H1 (cell line): Measurements from ENCODE around the gene CIROP. TPM values are rescaled to one million over a fixed set of nuclear protein-coding genes. Genes with fewer than 3 reads are reported as not detected.

ENCODE experiments used
- CEBPB ChIP-seq: IDR thresholded peaks from 2 replicates; pipeline ENCODE4 v1.6.1; 2012; ENCODE audit warnings: low read depth, low read length
- CHD1 ChIP-seq: IDR thresholded peaks from 2 replicates; pipeline ENCODE4 v1.6.1; 2012; ENCODE audit warnings: low read depth, low read length, improper control_type of control experiment
- CTBP2 ChIP-seq: IDR thresholded peaks from 2 replicates; pipeline ENCODE4 v1.7.0; 2011; ENCODE audit warnings: borderline replicate concordance, mild to moderate bottlenecking, moderate library complexity, mixed read lengths, low read length; ENCODE audit not compliant: insufficient read depth, insufficient read length
- KDM4A ChIP-seq: IDR thresholded peaks from one replicate; pipeline ENCODE4 v1.7.1; 2012; ENCODE audit warnings: low read depth, mild to moderate bottlenecking, moderate library complexity, low read length, inconsistent platforms; ENCODE audit not compliant: severe bottlenecking
- MAFK ChIP-seq: IDR thresholded peaks from 2 replicates; pipeline ENCODE4 v1.6.1; 2012; ENCODE audit warnings: low read depth, mild to moderate bottlenecking, improper control_type of control experiment, low read length
- POU5F1 ChIP-seq: IDR thresholded peaks from 2 replicates; pipeline ENCODE4 v1.6.1; 2011; ENCODE audit warnings: low read depth, mild to moderate bottlenecking, low read length, moderate library complexity
- SRF ChIP-seq: IDR thresholded peaks from 2 replicates; pipeline ENCODE4 v1.6.1; 2011; ENCODE audit warnings: mild to moderate bottlenecking, low read depth, low read length, moderate library complexity
- TCF12 ChIP-seq: IDR thresholded peaks from 2 replicates; pipeline ENCODE4 v1.6.1; 2011; ENCODE audit warnings: low read depth, mild to moderate bottlenecking, low read length
- polyA plus RNA-seq, 7 experiments: library from polyadenylated mRNA; depleted of rRNA in 3 of 7; stranded (reverse) in 5 of 7; unstranded in 2 of 7; fragments of >200 nt in 5 of 7; fragments of 200-250 nt in 2 of 7; gene quantifications; 1 replicate in 5 of 7; 2 replicates in 1 of 7; 4 replicates in 1 of 7; pipeline versions ENCODE4 v1.2.1 to v1.2.3, GENCODE V29; 2011 to 2013; ENCODE audit warnings: missing spikeins in 2 of 7, mixed read lengths in 2 of 7
- total RNA-seq: library from RNA; stranded (reverse); fragmentation: NEBNext Ultra II Directional; extraction: Animal tissue kit (Norgen Biotek cat#: 25700); gene quantifications from 2 replicates; pipeline ENCODE4 v1.2.1, GENCODE V29; 2021
- TF ChIP-seq, protein P1 (sequence below): IDR thresholded peaks from 2 replicates; pipeline ENCODE4 v1.6.1; 2012; ENCODE audit warnings: inconsistent platforms
- TF ChIP-seq, protein P2 (sequence below): fragments of 300-600 bp; sonication (generic); IDR thresholded peaks from 2 replicates; pipeline ENCODE4 v1.7.1; 2012; ENCODE audit warnings: low read length, moderate library complexity, mild to moderate bottlenecking, inconsistent platforms; ENCODE audit not compliant: insufficient replicate concordance

The CIROP gene
- total and polyA plus RNA-seq, 2 of the 8 experiments (the other 6 are each of a cell fraction or from before 2014, with no cell fraction given) = 0.06 TPM; not detected in 1

DNA sequence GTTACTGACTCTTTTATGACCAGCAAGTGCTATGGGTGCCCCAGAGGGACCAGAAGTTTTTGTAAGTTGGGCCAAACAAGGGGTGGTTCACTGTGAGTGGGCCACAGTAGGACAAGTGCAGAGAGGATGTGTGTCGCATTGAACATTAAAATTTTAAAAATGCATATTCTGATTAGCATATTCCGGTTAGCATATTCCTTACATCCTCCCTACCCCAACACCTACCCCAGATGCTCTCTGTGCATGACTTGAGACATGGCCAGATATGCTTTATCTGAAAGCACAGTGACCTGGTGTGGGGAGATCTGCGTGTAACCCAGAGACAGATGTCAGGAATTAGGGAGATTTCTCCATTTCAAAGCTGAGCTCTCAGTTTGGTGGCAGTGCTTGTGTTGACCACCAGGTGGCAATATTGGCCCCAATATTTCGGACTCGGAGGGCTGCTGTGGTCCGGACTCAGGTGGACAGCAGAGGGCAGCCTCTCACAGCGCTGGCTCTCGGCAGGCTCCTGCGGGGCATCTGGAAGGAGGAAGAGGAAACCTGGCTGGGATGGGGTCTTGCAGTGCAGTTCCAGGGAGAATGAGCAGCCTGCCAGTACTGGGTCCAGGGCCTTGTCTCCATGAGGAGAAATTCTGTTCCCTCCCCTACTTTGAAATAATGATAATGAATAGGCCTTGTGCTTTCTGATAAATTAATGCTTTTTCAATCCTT is 15.9 kb upstream of the CIROP start (continued):
- no peak for TF ChIP-seq CHD1
- no peak for TF ChIP-seq SRF
- no peak; the same call in 1 of the 2 replicates for TF ChIP-seq POU5F1
- TF ChIP-seq MAFK = no peak
- no peak for TF ChIP-seq CEBPB
- no peak for TF ChIP-seq KDM4A
- no peak for TF ChIP-seq CTBP2
- 0 out of 2 replicates have a peak, but pooled peaks have one; percentile 77 for TF ChIP-seq TCF12
- TF ChIP-seq, protein P1, sequence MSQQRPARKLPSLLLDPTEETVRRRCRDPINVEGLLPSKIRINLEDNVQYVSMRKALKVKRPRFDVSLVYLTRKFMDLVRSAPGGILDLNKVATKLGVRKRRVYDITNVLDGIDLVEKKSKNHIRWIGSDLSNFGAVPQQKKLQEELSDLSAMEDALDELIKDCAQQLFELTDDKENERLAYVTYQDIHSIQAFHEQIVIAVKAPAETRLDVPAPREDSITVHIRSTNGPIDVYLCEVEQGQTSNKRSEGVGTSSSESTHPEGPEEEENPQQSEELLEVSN = no peak
- TF ChIP-seq, protein P2, sequence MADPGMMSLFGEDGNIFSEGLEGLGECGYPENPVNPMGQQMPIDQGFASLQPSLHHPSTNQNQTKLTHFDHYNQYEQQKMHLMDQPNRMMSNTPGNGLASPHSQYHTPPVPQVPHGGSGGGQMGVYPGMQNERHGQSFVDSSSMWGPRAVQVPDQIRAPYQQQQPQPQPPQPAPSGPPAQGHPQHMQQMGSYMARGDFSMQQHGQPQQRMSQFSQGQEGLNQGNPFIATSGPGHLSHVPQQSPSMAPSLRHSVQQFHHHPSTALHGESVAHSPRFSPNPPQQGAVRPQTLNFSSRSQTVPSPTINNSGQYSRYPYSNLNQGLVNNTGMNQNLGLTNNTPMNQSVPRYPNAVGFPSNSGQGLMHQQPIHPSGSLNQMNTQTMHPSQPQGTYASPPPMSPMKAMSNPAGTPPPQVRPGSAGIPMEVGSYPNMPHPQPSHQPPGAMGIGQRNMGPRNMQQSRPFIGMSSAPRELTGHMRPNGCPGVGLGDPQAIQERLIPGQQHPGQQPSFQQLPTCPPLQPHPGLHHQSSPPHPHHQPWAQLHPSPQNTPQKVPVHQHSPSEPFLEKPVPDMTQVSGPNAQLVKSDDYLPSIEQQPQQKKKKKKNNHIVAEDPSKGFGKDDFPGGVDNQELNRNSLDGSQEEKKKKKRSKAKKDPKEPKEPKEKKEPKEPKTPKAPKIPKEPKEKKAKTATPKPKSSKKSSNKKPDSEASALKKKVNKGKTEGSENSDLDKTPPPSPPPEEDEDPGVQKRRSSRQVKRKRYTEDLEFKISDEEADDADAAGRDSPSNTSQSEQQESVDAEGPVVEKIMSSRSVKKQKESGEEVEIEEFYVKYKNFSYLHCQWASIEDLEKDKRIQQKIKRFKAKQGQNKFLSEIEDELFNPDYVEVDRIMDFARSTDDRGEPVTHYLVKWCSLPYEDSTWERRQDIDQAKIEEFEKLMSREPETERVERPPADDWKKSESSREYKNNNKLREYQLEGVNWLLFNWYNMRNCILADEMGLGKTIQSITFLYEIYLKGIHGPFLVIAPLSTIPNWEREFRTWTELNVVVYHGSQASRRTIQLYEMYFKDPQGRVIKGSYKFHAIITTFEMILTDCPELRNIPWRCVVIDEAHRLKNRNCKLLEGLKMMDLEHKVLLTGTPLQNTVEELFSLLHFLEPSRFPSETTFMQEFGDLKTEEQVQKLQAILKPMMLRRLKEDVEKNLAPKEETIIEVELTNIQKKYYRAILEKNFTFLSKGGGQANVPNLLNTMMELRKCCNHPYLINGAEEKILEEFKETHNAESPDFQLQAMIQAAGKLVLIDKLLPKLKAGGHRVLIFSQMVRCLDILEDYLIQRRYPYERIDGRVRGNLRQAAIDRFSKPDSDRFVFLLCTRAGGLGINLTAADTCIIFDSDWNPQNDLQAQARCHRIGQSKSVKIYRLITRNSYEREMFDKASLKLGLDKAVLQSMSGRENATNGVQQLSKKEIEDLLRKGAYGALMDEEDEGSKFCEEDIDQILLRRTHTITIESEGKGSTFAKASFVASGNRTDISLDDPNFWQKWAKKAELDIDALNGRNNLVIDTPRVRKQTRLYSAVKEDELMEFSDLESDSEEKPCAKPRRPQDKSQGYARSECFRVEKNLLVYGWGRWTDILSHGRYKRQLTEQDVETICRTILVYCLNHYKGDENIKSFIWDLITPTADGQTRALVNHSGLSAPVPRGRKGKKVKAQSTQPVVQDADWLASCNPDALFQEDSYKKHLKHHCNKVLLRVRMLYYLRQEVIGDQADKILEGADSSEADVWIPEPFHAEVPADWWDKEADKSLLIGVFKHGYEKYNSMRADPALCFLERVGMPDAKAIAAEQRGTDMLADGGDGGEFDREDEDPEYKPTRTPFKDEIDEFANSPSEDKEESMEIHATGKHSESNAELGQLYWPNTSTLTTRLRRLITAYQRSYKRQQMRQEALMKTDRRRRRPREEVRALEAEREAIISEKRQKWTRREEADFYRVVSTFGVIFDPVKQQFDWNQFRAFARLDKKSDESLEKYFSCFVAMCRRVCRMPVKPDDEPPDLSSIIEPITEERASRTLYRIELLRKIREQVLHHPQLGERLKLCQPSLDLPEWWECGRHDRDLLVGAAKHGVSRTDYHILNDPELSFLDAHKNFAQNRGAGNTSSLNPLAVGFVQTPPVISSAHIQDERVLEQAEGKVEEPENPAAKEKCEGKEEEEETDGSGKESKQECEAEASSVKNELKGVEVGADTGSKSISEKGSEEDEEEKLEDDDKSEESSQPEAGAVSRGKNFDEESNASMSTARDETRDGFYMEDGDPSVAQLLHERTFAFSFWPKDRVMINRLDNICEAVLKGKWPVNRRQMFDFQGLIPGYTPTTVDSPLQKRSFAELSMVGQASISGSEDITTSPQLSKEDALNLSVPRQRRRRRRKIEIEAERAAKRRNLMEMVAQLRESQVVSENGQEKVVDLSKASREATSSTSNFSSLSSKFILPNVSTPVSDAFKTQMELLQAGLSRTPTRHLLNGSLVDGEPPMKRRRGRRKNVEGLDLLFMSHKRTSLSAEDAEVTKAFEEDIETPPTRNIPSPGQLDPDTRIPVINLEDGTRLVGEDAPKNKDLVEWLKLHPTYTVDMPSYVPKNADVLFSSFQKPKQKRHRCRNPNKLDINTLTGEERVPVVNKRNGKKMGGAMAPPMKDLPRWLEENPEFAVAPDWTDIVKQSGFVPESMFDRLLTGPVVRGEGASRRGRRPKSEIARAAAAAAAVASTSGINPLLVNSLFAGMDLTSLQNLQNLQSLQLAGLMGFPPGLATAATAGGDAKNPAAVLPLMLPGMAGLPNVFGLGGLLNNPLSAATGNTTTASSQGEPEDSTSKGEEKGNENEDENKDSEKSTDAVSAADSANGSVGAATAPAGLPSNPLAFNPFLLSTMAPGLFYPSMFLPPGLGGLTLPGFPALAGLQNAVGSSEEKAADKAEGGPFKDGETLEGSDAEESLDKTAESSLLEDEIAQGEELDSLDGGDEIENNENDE = no peak
